ENCODE measurements around the gene RAPGEF5.
A peak's percentile ranks its signal among the peaks of the same experiment; 100 is the strongest.
"Not testable (repeated sequence)": the region's sequence is repeated elsewhere in the genome, so short reads cannot be mapped to it uniquely, and the experiment has no call there.

RAPGEF5 gene

DNA sequence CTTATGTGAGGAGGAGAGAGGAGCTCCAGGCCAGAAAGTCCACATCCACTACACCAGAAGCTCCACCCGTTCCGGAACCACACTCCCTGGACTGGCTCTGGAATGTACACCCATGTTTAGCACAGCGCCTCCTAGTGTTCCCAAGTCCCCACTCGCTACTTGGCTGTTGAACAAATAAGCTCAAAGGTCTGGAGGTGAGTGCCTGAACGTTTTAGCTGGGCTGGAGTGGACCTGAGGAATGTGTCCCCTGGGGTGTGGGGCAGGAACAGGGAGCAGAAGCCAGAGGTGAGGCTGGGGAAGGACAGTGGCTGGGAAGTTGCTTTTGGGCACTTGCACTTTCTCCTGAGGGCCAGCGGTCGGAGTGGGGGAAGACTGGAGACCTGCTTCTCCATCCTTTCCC, 247.2 kb downstream of the RAPGEF5 start:
- peak; percentile 34 for DNase-seq

DNA sequence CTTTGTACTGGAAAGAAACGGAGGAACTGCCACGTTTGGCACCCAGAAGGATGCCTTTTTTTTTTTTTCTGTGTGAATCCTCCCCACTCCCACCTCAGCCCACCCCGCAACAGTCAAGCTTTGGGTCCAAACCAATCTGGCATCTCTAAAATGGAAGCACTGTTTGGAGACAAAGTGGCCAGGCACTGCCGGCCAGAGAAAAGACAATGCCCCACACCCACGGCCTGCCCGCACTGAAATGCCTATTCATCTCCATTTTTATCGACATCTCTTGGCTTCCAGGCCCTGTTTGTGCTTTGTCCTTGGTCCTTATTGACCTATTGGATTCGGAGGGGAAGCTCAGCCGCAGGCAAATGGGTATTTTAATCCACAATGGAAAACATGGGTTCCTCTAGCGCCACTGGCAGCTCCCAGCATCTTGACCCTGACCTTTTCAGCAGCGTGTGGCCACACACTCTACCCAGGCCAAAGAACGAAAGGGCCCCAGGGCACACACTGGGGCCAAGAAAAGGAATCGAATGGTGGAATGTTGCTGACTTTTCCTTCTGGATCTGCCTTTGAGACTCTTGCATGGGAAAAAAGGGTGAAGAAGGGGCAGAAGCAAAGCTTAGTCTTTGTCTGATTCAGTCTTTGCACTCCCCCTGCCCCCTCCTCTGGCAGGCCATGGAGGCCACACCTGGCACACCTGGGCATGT, 248.7 kb downstream of the RAPGEF5 start:
- DNase-seq, result no peak

DNA sequence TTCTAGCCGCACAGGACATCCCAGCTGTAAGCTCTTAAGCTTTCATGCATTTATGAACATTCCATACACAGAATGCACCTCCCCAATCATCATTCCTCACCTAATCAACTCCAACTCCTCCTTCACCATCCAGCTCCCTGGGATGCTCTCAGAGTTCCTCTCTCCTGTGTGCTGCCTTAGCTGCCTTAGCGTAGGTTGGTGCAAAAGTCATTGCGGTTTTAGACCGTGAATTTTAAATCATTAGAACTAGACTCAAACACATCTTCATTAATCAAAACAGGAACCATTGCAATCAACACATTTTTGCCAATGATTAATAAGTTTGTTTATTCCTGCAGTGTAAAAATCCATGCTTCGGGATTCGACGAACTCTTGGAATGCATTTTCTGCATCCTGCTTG, 251.4 kb downstream of the RAPGEF5 start:
- DNase-seq, result no peak

DNA sequence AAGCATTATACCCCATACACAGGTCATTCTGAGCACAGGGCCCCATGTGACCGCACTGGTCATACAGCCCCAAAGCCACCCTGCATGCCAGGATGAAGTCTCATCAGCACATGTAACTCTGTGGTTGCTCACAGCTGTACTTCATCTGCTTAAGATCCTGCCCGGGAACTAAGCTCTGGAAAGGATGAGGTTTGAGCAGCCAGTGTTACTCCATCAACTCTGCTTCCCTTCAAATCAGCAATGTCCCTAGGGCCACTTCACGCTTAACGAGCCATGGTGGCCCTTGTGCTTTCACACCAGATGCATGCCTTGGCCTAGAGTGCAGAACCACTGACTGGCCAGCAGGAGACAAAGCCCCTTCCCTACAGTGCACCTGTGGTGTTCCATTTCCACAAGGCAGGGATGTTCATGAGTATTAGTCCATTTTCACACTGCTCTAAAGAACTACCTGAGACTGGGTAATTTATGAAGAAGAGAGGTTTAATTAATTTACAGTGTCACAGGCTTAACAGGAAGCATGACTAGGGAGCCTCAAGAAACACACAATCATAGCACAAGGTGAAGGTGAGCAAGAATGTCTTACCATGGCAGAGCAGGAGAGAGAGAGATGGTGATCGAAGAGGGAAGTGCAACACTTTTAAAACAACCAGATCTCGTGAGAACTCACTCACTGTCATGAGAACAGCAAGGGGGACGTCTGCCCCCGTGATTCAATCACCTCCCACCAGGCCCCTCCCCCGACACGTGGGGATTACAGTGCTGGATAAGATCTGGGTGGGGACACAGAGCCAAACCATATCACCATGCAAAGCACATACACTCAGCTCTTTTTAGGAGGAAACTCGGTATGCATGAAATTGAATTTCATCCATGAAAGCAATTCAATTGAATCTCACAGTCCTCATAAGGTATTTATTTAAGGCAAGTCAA, 262.3 kb downstream of the RAPGEF5 start:
- no peak for DNase-seq

DNA sequence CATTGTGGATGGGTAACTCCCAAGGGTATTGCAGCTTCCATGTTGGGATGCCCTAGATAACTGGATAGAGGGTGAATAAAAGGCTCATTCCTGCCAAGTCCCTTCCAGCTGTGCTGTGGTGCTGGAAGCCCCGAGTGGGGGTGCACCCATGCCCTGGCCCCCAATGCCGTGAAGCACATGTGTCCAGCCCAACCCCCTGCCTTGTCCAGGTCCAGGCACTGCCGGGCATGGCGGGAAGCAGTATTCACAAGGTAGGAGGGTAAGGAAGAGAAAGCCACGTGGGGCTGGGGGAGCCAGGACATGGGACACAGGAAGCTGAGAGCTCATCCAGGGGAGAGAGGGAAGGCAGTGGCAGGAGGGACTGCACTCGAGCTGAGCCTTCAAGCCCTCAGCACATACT, 263.0 kb downstream of the RAPGEF5 start:
- DNase-seq, result no peak

DNA sequence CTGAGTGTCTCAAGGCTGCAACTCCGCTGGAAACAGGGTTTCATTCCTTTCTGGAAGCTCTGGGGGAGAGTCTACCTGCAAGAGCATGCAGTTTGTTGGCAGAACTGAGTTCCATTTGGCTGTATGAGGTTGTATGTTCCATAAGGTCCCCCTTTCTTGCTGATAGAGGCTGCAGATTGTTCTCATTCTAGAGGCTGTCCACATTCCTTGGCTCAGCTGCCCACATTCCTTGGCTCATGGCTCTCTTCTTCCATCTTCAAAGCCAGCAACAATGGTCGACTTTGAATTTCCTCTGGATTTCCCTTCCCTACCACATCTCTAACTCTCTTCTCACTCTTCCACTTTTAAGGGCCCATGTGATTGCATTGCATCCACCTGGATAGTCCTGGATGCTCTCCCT, 264.0 kb downstream of the RAPGEF5 start:
- DNase-seq, result no peak

DNA sequence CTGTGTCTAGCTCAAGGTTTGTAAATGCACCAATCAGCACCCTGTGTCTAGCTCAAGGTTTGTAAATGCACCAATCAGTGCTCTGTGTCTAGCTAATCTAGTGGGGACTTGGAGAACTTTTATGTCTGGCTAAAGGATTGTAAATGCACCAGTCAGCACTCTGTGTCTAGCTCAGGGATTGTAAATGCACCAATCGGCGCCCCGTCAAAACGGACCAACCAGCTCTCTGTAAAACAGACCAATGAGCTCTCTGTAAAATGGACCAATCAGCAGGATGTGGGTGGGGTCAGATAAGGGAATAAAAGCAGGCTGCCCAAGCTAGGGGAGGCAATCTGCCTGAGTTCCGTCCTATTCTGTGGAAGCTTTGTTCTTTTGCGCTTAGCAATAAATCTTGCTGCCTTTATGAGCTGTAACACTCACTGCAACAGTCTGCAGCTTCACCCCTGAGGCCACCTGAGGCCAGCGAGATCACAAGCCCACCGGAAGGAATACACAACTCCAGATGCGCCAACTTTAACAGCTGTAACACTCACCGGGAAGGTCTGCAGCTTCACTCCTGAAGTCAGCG, 265.9 kb downstream of the RAPGEF5 start:
- not testable (repeated sequence) for DNase-seq

DNA sequence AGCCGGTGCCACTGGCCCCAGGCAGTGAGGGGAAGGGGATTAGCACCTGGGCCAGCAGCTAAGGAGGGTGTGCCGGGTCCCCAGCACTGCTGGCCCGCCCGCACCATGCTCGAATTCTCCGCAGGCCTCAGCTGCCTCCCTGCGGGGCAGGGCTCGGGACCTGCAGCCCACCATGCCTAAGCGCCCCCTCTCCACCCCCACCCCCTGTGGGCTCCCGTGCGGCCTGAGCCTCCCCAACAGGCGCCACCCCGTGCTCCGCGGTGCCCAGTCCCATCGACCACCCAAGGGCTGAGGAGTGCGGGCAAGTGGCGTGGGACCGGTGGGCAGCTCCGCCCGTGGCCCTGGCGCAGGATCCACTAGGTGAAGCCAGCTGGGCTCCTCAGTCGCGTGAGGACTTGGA, 266.4 kb downstream of the RAPGEF5 start:
- no peak for DNase-seq

DNA sequence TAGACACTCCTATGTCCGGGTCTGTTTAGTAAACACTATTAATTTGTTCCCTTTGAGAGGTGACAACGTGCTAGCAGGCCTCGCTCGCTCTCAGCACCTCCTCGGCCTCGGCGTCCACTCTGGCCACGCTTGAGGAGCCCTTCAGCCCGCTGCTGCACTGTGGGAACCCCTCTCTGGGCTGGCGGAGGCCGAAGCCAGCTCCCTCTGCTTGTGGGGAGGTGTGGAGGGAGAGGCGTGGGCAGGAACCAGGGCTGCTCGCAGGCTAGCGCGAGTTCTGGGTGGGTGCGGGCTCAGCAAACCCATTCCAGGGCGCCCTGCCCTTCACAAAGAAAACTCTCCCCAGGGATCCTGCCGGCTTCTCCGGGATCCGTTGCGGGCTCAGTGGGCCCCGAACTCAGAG, 266.8 kb downstream of the RAPGEF5 start:
- DNase-seq, result no peak

DNA sequence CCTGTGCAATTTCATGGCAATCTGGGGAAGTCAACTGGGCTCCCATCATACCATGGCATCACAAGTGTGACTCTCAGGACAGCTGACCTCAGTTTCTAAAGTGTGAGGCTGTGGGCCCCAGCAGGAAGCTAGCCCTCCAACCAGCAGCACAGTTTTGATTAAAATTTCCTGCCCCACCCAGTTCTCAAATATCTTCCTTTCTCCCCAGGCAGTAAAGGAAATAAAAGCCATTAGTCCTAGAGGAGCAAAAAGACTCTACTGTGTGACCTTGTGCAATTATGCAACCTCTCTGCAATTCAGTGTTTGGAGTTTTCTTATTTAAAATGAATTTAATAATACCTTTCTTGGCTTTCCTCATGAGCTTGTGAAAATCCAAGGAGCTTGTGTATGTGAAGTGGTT, 268.1 kb downstream of the RAPGEF5 start:
- no peak for DNase-seq

DNA sequence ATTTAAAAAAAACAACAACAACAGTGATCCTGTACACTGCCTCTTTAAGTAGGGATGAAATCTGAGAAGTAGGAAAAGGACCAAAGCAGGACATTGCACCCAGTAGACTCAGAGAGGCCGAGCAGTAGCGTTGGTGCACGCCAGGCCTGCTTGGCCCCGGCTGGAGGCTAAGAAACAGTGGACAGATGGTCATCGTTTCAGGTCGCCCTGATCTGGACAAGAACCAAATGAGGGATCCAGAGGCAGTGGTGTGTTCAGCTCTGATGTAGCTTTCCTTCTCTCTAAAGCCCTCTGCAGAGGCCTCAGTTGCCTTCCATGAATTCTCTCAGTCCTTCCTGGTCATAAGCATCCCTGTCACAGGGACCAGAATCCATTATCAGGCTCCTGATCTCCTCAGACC, 269.1 kb downstream of the RAPGEF5 start:
- no peak for DNase-seq

DNA sequence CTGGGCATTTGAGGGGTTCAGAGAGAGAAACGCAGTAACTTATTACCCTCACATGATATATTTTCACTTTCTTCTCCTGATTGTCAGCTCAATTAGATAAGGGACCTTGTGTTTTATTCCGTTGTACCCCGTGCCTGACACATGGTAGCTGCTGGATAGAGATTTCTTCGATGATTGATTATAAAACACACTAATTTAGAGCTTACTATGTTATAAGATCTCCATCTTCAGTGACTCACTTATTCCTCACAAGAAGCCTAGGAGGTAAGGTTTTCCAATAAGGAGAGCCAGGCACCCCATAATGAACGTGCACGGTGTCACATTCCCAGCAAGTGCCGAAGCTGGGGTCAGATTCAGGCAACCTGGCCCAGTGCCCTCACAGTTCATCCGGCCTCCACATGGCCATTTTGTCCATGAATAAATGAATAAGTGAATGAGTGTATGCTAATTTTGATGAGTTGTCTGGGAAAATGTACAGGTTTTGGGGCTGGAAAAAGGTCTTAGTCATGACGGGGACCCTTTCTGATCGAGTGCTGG, 273.2 kb downstream of the RAPGEF5 start:
- no peak for DNase-seq

DNA sequence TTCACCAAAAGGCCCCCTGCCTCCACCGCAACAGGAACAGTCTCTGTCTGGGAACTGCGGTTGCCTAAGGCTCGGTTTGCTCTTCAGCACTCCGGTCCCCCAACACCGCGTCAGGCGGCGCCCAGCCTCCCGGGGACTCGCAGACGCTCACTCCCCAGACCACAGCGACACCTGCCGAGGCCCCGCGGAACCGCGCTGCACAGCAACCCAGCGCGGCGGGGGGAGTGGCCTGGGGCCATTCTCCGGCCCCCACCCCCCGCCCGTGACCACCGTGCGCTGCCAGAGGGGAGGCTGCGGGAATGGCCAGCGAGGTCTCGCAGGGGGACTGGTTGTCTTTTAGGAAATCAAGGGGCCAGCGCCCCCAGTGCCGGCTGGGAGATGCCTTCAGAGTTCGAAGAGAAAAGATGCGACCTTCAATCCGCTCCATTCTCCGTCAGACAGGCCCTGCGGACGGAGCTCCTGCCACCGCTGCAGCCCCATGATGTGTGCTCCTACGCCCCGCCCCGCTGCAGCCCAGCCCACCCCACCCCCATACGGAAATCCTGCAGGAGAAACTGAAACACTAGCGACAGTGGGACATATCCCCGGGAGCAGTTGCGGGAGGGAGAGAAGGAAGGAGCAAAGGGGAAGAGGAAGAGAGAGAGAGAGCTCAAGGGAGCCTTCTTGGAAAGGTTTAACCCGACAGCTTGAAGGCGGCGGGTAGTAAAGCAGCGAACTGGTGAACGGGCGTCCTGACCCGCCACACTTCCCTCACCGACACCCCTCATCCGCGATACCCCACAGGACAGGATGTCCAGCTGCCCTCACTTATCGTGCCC, 273.9 kb downstream of the RAPGEF5 start:
- DNase-seq, result peak; percentile 87

DNA sequence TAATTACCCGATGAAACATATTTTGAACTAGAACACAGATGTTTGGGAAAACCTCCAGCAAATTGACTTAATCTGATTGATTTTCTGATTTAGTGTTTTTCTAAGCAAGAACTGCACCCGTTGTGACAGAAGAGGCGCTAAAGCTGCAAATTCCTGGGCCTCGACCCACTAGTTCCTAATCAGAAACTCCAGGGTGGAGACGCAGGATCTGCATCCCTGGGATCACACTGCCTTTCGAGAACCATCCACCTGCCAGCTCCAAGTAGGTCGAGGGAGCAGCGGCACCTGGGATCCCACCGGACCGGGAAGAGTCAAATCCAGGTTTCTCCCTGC, 274.4 kb downstream of the RAPGEF5 start:
- no peak for DNase-seq

DNA sequence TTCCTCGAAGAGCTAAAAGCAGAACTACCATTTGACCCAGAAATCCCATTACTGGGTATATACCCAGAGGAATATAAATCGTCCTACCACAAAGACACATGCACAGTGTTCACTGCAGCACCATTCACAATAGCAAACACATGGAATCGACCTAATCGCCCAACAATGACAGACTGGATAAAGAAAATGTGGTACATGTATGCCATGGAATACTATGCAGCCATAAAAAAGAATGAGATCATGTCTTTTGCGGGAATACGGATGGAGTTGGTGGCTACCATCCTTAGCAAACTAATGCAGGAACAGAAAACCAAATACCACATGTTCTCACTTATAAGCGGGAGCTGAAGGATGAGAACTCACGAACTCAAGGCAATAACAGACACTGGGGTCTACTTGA, 276.7 kb downstream of the RAPGEF5 start:
- DNase-seq, result not testable (repeated sequence)

DNA sequence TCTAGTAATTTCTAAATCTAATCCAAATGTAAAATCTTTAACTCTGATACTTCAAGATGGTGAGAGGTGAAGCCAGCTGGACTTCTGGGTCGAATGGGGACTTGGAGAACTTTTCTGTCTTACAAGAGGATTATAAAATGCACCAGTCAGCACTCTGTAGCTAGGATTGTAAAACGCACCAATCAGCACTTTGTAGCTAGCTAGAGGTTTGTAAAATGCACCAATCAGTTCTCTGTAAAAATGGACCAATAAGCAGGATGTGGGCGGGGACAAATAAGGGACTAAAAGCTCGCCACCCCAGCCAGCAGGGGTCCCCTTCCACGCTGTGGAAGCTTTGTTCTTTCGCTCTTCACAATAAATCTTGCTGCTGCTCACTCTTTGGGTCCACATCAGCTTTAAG, 278.1 kb downstream of the RAPGEF5 start:
- DNase-seq, result not testable (repeated sequence)

DNA sequence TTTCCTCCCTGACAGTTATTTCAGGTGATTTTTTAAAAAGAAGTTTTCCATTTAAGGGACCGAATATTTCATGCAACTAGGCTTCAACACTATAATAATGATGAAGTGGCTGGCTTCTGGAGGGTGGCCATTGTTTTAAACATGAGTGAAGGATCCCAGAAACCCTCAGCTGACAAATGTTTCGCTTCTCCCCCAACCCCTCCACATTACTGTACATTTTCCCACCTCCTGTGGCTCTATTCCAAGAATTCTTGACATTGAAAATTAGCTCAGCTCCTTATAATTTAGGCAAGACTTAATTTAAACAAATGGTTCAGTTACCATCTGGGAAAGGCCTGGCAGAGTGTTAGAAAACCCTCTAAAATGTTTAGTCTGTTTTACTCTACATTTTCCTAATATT, 281.4 kb downstream of the RAPGEF5 start:
- no peak for DNase-seq

DNA sequence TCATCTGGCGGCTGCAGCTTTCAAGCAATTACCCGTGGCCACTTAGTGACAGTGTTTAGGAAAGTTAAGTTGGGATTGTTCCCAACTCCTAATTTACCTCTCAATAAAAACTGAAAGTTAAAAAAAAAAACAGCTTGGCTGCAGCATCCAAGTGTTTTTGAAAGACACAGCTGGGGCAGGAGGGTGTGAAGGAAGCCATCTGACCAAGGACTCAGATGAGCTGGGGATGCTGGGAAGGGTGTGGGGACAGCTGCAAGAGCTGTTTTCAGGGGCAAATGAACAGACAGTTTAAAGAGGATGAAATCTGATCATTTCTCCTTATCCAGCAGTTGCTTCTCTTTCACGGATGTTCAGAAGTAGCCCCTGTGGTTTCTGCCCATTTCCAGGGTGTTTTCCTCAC, 282.1 kb downstream of the RAPGEF5 start:
- no peak for DNase-seq

All from activated CD4-positive, alpha-beta T cell treated with anti-CD3 and anti-CD28 coated beads, Interleukin-10, Interleukin-2, amounts not matched to agents 100 ng/mL and 50 ng/mL, durations not matched to agents 16 hours and 8 hours (primary cell).